OCI-LY7 (cell line): ENCODE data around the gene GCLC.

Experiments used
- EZH2phosphoT487 ChIP-seq: fragments of 200-600 bp; sonication (generic); IDR thresholded peaks from 2 replicates; pipeline ENCODE4 v1.6.1; 2018; ENCODE audit warnings: low read depth, borderline replicate concordance, mild to moderate bottlenecking, mixed run types, antibody characterized with exemption, low read length, moderate library complexity, mixed read lengths
- TF ChIP-seq, protein P1 (sequence below): fragments of 200-600 bp; sonication (generic); conservative IDR thresholded peaks from 2 replicates; pipeline ENCODE4 v1.5.1; 2014; ENCODE audit warnings: mild to moderate bottlenecking, antibody characterized with exemption, low read length, moderate library complexity, mixed read lengths

DNA sequence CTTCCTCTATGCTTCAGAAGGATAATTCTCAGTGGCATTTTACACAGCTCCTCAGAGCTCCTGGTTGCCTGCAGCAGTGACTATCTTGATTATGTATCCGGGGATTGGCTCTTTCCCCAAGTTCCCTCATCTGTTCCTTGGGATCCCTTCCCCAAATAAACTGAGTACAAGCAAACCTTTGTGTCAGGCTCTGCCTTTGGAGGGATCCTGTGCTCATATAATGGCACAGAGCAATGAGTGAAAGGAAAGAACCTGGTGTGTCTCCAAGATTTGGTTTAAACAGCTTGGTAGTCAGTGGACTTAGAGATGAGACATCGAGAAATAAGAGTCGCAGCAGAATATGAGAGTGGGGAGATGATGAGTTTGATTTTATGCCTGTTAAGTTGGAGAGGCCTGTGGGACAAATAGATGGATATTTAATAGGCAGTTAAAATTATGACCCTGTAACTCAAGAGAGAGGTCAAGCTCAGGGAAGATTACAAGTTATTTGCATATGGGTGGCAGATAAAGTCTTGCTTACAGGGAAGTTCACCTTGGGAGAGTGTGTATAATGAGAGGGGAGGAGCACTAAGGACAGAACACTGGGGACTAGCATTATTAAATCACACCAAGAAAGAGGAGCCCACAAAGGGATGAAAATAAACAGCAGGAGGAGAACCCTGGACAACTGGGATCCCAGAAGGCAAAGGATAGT, 44.1 kb upstream of the GCLC start:
- TF ChIP-seq, protein P1, sequence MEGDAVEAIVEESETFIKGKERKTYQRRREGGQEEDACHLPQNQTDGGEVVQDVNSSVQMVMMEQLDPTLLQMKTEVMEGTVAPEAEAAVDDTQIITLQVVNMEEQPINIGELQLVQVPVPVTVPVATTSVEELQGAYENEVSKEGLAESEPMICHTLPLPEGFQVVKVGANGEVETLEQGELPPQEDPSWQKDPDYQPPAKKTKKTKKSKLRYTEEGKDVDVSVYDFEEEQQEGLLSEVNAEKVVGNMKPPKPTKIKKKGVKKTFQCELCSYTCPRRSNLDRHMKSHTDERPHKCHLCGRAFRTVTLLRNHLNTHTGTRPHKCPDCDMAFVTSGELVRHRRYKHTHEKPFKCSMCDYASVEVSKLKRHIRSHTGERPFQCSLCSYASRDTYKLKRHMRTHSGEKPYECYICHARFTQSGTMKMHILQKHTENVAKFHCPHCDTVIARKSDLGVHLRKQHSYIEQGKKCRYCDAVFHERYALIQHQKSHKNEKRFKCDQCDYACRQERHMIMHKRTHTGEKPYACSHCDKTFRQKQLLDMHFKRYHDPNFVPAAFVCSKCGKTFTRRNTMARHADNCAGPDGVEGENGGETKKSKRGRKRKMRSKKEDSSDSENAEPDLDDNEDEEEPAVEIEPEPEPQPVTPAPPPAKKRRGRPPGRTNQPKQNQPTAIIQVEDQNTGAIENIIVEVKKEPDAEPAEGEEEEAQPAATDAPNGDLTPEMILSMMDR: no peak
- TF ChIP-seq EZH2phosphoT487: no peak
